Parathyroid adenoma (tissue), 2 donors: ENCODE data around the gene BOD1L1.

Experiments used
- H2AFZ ChIP-seq: fragments of 300-600 bp; sonication (generic); one replicate; pipeline ENCODE4 v1.7.0; 2017; ENCODE audit warnings: antibody characterized with exemption, mild to moderate bottlenecking
- H3K27ac ChIP-seq: fragments of 300-600 bp; sonication (generic); one replicate; pipeline ENCODE4 v1.7.0; 2017
- H3K27me3 ChIP-seq: fragments of 300-600 bp; sonication (generic); one replicate; pipeline ENCODE4 v1.7.0; 2017; ENCODE audit warnings: low read length; ENCODE audit not compliant: control insufficient read depth, insufficient read depth
- H3K36me3 ChIP-seq: fragments of 300-600 bp; sonication (generic); one replicate; pipeline ENCODE4 v1.7.0; 2017; ENCODE audit warnings: low read length; ENCODE audit not compliant: control insufficient read depth, insufficient read depth
- H3K4me1 ChIP-seq: fragments of 300-600 bp; sonication (generic); one replicate; pipeline ENCODE4 v1.7.0; 2017; ENCODE audit warnings: control low read depth
- H3K4me2 ChIP-seq: fragments of 300-600 bp; sonication (generic); one replicate; pipeline ENCODE4 v1.7.0; 2017; ENCODE audit warnings: low read length
- H3K4me3 ChIP-seq: fragments of 300-600 bp; sonication (generic); one replicate; pipeline ENCODE4 v1.7.0; 2017; ENCODE audit warnings: low read depth, low read length
- H3K79me2 ChIP-seq: fragments of 300-600 bp; sonication (generic); one replicate; pipeline ENCODE4 v1.7.0; 2017; ENCODE audit warnings: control low read depth
- H3K9ac ChIP-seq: fragments of 300-600 bp; sonication (generic); one replicate; pipeline ENCODE4 v1.7.0; 2017; ENCODE audit warnings: mild to moderate bottlenecking
- H3K9me3 ChIP-seq: fragments of 300-600 bp; sonication (generic); one replicate; pipeline ENCODE4 v1.7.0; 2017; ENCODE audit warnings: low read length; ENCODE audit not compliant: control insufficient read depth
- CTCF ChIP-seq: fragments of 300-600 bp; sonication (generic); IDR thresholded peaks from one replicate; pipeline ENCODE4 v1.7.0; 2017; ENCODE audit warnings: antibody characterized with exemption, mild to moderate bottlenecking
- donor health status: primary hyperparathyroidism.

Gene BOD1L1

GRCh38 chr4:13588954-13589353 lies 38.6 kb downstream of the BOD1L1 start:
- Histone ChIP-seq H3K36me3 (no peaks in the 10 kb centered on the region), H3K4me2 (no peak overlapping the region), H3K27ac (no peak overlapping the region), H3K27me3 (no peaks in the 10 kb centered on the region), H3K9ac (no peak overlapping the region), H3K9me3 (no peaks in the 10 kb centered on the region), H2AFZ (no peak overlapping the region), H3K79me2 (no peaks in the 10 kb centered on the region), H3K4me1 (no peaks in the 10 kb centered on the region), H3K4me3 (no peak overlapping the region)
- TF ChIP-seq CTCF: no peak

GRCh38 chr4:13584481-13584880 lies 43.0 kb downstream of the BOD1L1 start:
- Histone ChIP-seq H3K9ac (no peak overlapping the region), H3K4me2 (no peak overlapping the region), H3K36me3 (no peaks in the 10 kb centered on the region), H3K9me3 (no peaks in the 10 kb centered on the region), H3K79me2 (no peaks in the 10 kb centered on the region), H3K4me3 (no peak overlapping the region), H2AFZ (no peak overlapping the region), H3K27ac (no peak overlapping the region), H3K4me1 (no peaks in the 10 kb centered on the region), H3K27me3 (no peaks in the 10 kb centered on the region)
- no peak for TF ChIP-seq CTCF

DNA sequence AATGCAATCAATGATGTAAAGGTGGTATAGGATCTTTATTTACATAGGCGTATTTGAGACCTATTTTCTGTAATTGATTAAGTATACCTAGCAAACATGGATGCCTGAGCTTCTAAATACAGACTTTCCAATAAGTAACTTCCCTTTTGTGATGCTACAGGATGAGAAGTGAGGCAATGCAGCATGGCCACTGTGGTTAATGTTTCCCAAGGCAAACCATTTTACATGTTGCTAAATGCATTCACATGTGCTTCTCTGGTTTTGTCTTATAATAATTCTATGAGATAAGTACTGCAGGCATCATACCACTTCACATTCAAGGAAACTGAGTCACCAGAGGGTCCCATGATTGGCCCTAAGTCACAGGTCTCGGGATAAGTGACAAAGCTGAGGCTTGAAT lies 47.5 kb downstream of the BOD1L1 start:
- no peak overlapping the region for H3K9ac ChIP-seq
- H3K27ac ChIP-seq: no peak overlapping the region
- H3K4me2 ChIP-seq: no peak overlapping the region
- H3K9me3 ChIP-seq: no peaks in the 10 kb centered on the region
- no peaks in the 10 kb centered on the region for H3K27me3 ChIP-seq
- no peaks in the 10 kb centered on the region for H3K79me2 ChIP-seq
- TF ChIP-seq CTCF: no peak
- H3K36me3 ChIP-seq: no peaks in the 10 kb centered on the region
- H3K4me1 ChIP-seq: no peaks in the 10 kb centered on the region
- H3K4me3 ChIP-seq: no peak overlapping the region
- no peak overlapping the region for H2AFZ ChIP-seq

DNA sequence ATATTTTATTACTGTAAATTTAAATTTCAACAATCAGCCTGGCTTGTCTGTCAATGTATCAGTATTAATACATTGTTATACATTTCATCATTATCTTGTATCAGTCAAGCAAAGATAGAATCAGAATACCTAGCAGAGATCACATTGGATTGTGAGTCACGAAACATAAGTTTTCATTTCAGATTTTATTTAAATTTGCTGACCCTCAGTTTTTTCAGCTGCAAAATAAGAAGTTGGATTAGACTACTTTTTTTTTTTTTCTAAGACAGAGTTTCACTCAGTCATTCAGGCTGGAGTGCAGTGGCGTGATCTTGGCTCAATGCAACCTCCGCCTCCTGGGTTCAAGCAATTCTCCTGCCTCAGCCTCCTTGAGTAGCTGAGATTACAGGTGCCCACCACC lies 49.9 kb downstream of the BOD1L1 start:
- no peaks in the 10 kb centered on the region for H3K79me2 ChIP-seq
- H3K4me3 ChIP-seq: no peak overlapping the region
- H3K9ac ChIP-seq: no peak overlapping the region
- H3K4me2 ChIP-seq: no peak overlapping the region
- no peak overlapping the region for H2AFZ ChIP-seq
- no peaks in the 10 kb centered on the region for H3K9me3 ChIP-seq
- H3K4me1 ChIP-seq: no peaks in the 10 kb centered on the region
- H3K27ac ChIP-seq: no peak overlapping the region
- H3K36me3 ChIP-seq: no peaks in the 10 kb centered on the region
- no peak for TF ChIP-seq CTCF
- H3K27me3 ChIP-seq: no peaks in the 10 kb centered on the region

DNA sequence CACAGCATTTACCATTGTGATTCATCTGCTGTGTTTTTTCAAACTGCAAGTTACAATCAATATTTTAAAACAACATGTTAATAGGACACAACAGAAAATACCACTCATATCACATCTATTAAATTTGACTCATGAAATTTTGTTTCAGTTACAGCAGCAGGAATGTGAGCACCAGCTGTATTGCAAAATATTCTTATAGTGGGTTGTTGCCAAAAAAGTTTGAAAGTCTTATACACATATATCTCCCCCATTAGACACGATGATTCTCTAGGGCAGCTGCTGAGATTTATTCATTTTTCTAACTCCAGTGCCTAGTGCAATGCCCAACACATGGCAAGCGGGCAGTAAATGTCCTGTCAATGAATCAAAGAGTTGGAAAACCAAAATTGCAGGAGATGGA lies 56.6 kb downstream of the BOD1L1 start:
- no peaks in the 10 kb centered on the region for H3K4me1 ChIP-seq
- no peaks in the 10 kb centered on the region for H3K27me3 ChIP-seq
- H3K79me2 ChIP-seq: no peaks in the 10 kb centered on the region
- H3K27ac ChIP-seq: no peak overlapping the region
- no peaks in the 10 kb centered on the region for H3K9me3 ChIP-seq
- H3K36me3 ChIP-seq: no peaks in the 10 kb centered on the region
- TF ChIP-seq CTCF: no peak
- no peak overlapping the region for H3K4me3 ChIP-seq
- H2AFZ ChIP-seq: no peak overlapping the region
- H3K9ac ChIP-seq: no peak overlapping the region
- H3K4me2 ChIP-seq: no peak overlapping the region
